HG02642 (cell line): ENCODE data around the gene HKDC1.
"Not testable (repeated sequence)": the region's sequence is repeated elsewhere in the genome, so short reads cannot be mapped to it uniquely, and the experiment has no call there.

ENCODE experiments used
- ATAC-seq: cut with Tn5 transposase; IDR thresholded peaks from one replicate; pipeline ENCODE4 v1.9.1; 2021; ENCODE audit warnings: mild to moderate bottlenecking; ENCODE audit not compliant: unreplicated experiment, poor library complexity

The HKDC1 gene

GRCh38 chr10:69272624-69273023, 52.5 kb downstream of the HKDC1 start:
- ATAC-seq: no peak

DNA sequence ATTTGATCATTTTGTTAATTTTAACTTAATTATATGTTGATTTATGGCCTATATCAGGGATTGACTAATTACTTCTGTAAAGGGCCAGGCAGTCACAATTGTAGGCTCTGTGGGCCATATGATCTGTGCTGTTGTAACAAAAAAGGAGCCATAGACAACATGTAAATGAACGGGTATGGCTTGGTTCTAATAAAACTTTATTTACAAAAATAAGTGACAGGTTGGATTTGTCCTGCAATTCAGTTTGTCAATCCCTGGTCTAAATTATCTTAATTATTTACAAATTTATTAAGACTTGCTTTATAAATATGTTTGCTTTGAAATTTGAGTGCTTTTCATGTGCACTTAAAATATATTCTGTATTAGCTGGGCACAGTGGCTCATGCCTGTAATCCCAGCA, 55.3 kb downstream of the HKDC1 start:
- no peak for ATAC-seq

- no peak for ATAC-seq
These were observed 56.4 kb downstream of the HKDC1 start for GRCh38 chr10:69276503-69276902.

- ATAC-seq: no peak
These were observed 58.4 kb downstream of the HKDC1 start, which contains the start of gene HK1 for GRCh38 chr10:69278446-69278963. TSS of gene HK1 (plus strand) at chr10:69278496.

GRCh38 chr10:69279110-69279509, 59.0 kb downstream of the HKDC1 start:
- ATAC-seq: no peak

- no peak for ATAC-seq
These were observed 61.6 kb downstream of the HKDC1 start for GRCh38 chr10:69281507-69282413.

DNA sequence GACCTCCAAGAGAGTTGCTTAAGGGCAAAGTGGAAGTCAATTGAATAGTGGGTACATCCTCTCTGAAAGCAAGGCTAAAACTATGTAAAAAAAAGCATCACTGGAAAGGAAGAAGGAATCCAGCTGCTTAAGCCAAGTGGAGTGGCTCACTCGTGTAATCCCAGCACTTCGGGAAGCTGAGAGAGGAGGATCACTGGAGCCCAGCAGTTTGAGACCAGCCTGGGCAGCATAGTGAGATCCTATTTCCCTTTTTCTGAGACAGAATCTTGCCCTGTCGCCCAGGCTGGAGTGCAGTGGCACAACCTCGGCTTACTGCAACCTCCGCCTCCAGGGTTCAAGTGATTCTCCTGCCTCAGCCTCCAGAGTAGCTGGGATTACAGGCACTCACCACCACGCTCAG, 64.3 kb downstream of the HKDC1 start:
- not testable (repeated sequence) for ATAC-seq

- no peak for ATAC-seq
These were observed 65.6 kb downstream of the HKDC1 start for GRCh38 chr10:69285699-69286098.

DNA sequence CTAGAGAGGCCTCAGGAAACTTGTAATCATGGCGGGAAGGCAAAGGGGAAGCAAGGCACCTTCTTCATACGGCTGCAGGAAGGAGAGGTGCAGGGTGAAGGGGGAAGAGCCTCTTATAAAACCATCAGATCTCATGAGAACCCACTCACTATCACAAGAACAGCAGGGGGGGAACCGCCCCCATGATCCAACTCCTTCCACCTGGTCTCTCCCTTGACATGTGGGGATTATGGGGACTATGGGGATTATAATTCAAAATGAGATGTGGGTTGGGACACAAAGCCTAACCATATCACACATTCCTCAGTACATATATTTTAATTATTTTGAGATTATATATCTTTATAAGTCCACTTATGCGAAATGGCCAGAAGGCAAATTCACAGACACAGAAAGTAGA, 67.0 kb downstream of the HKDC1 start:
- ATAC-seq: no peak

DNA sequence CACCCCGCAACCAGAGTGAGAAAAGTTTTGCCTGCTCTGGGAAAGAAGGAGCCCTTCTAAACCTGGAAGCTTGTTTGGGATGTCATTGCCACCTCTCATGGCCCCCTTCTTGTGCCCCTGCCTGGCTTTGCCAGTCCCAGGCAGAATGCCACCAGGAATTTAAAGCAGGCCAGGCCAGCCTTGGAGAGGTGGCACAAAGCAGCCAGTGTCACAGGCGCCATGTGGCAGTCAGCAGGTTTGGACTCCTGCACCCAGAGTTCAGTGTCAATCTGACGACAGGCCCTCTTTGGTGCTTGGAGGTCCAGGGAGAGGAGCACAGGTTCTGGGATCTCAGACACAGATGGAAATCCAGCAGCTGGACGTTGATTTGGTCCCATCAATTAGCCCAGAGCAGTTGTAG, 70.9 kb downstream of the HKDC1 start:
- ATAC-seq: no peak

DNA sequence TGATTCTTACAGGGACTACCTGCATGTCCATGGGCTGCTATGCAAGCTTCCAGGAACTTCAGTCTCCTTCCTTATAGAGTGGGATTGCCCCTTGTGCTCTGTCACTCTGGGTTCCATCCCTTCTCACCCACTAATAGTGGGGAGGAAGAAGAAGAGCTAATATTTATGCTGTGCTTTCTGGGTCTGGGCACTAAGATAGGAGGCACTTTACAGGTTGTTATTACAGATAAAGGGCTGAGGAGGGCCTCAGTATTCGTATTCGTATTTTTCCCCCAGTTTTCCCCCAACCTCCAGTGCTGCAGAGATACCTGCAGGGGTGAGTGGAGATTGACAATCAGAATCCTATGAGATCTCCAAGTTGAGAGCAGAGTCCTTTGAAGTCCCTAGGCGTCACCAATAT, 72.3 kb downstream of the HKDC1 start:
- no peak for ATAC-seq

DNA sequence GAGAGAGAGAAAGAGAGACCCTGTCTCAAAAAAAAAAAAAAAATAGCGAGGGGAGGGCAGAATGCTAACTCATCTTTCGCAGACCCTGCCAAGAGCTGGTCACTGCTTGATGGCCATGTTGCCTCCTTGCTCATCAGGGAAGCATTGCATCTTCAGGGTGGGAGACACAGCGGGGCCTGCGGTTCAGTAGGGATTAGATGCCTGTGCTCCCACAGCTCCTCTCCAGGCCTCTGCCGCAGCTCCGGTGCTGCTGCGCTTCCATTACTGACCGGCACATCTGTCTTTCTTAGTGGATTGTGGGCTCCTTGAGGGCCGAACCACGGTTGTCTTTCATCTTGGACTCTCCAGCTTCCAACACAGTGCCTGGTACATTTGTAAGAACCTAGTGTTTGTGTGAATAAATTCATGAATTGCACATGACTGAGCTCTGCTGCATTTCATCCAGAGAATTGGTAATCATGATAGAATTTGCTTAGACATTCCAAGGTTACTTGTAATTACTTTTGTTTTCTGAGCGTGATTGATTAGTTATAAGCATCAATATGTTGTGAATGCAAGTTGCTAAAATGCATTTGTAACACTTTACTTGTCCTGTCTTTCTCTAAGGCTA, 75.0 kb downstream of the HKDC1 start:
- ATAC-seq: no peak

- no peak for ATAC-seq
These were observed 83.5 kb downstream of the HKDC1 start for GRCh38 chr10:69303632-69304051.

GRCh38 chr10:69306421-69306820, 86.3 kb downstream of the HKDC1 start:
- ATAC-seq: no peak

- no peak for ATAC-seq
These were observed 87.3 kb downstream of the HKDC1 start for GRCh38 chr10:69307434-69307833.

DNA sequence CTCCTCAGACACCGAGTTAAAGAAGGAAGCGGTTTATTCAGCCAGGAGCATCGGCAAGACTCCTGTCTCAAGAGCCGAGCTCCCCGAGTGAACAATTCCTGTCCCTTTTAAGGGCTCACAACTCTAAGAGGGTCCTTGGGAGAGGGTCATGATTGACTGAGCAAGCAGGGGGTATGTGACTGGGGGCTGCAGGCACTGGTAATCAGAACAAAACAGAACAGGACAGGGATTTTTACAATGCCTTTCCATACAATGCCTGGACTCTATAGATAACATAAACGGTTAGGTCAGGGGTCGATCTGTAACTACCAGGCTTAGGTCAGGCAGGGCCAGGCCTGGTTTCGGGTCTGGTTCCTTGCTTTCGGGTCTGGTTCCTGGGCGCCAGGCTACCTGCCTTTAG, 88.2 kb downstream of the HKDC1 start:
- ATAC-seq: not testable (repeated sequence)

- no peak for ATAC-seq
These were observed 91.2 kb downstream of the HKDC1 start for GRCh38 chr10:69311309-69311708.

DNA sequence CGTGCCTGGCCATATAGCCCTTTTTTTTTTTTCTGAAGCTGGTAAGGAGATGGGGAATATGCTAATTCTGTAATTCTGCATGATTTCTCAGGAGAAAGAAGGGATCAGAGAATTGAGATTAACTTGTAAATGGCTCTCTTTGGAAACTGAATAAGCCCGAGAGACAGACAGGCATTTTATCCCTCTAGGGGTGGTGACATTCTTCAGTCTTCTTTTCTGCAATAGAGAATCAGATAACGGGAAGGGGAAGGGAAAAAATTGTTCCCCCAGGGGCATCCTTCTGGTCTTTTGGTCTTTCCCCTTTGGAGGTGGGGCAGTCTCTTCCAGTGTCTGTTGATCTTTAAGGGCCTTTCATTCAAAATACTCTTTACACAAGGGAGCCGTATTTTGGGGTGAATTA, 92.4 kb downstream of the HKDC1 start:
- no peak for ATAC-seq

- no peak for ATAC-seq
These were observed 95.0 kb downstream of the HKDC1 start for GRCh38 chr10:69315100-69315542.

GRCh38 chr10:69315610-69316312, 95.6 kb downstream of the HKDC1 start:
- no peak for ATAC-seq
